T-cell (primary cell): ENCODE results near the gene KHDRBS2. TPM values are rescaled to one million over a fixed set of nuclear protein-coding genes. Genes with fewer than 3 reads are reported as not detected.

Experiments
- ATAC-seq, 4 experiments: fragments of 200-7000 bp in 3 of 4; fragments of 150-1000 bp in 1 of 4; cut with Tn5 transposase; replicated peaks in 1 of 4; 1 replicate in 3 of 4; 2 replicates in 1 of 4; pipeline ENCODE4 v1.10.0; 2021; ENCODE audit warnings: moderate library complexity in 3 of 4, mild to moderate bottlenecking in 2 of 4, moderate number of reproducible peaks in 1 of 4
- CTCF ChIA-PET, 2 donors: fragments of 300-600 bp; sonication (Branson Sonifier 250); formaldehyde crosslinking; loops; one replicate each; lab custom pipeline; 2022; ENCODE audit warnings: antibody characterized with exemption in 2 of 2; lab: Charles Lee
- POLR2A ChIA-PET, 2 donors: fragments of 300-600 bp; sonication (Branson Sonifier 250); formaldehyde crosslinking; loops; one replicate each; lab custom pipeline; 2022; ENCODE audit warnings: antibody characterized with exemption in 2 of 2; lab: Charles Lee
- DNase-seq, 35 experiments: peaks; one replicate each; pipeline versions ENCODE4 v3.0.0 to v3.0.0-alpha.2; 2013 to 2023
- H3K27ac ChIP-seq: one replicate; pipeline ENCODE4 v1.5.1; 2013; ENCODE audit warnings: low read length
- H3K27me3 ChIP-seq, 2 experiments: replicated peaks in 1 of 2; 1 replicate in 1 of 2; 2 replicates in 1 of 2; pipeline versions ENCODE4 v1.6.1 to v1.7.0; 2013; ENCODE audit warnings: low read length in 1 of 2, mixed read lengths in 1 of 2; ENCODE audit not compliant: control insufficient read depth in 2 of 2, insufficient read depth in 2 of 2; ENCODE audit errors: extremely low read depth in 1 of 2
- H3K36me3 ChIP-seq, 2 donors: 1 replicate in 1 of 2; 2 replicates in 1 of 2; pipeline versions ENCODE4 v1.6.1 to v1.7.0; 2013; ENCODE audit warnings: low read length in 1 of 2; ENCODE audit not compliant: control insufficient read depth in 2 of 2, insufficient read depth in 1 of 2; ENCODE audit errors: extremely low read depth in 1 of 2
- H3K4me1 ChIP-seq, 2 experiments: 1 replicate in 1 of 2; 2 replicates in 1 of 2; pipeline versions ENCODE4 v1.6.1 to v1.7.0; 2013; ENCODE audit warnings: low read length in 2 of 2, mixed read lengths in 1 of 2; ENCODE audit not compliant: insufficient read depth in 2 of 2, control insufficient read depth in 1 of 2; ENCODE audit errors: extremely low read depth in 1 of 2
- H3K4me3 ChIP-seq, 2 donors: 1 replicate in 1 of 2; 2 replicates in 1 of 2; pipeline versions ENCODE4 v1.5.1 to v1.7.0; 2013; ENCODE audit warnings: mild to moderate bottlenecking in 2 of 2, low read length in 1 of 2, moderate library complexity in 1 of 2; ENCODE audit not compliant: control insufficient read depth in 1 of 2; ENCODE audit errors: extremely low read depth in 1 of 2
- H3K9me3 ChIP-seq: 2 replicates; pipeline ENCODE4 v1.7.0; 2013
- H3K27ac Mint-ChIP-seq, 2 donors: one replicate each; pipeline ENCODE4 v1.8.0; 2020 to 2021; ENCODE audit warnings: mild to moderate bottlenecking in 2 of 2, mixed read lengths in 2 of 2
- H3K27me3 Mint-ChIP-seq, 2 donors: one replicate each; pipeline ENCODE4 v1.8.0; 2021 to 2022; ENCODE audit warnings: mixed read lengths in 2 of 2
- H3K36me3 Mint-ChIP-seq: one replicate; pipeline ENCODE4 v1.8.0; 2021; ENCODE audit warnings: mixed read lengths
- H3K4me1 Mint-ChIP-seq, 3 donors: one replicate each; pipeline ENCODE4 v1.8.0; 2020 to 2022; ENCODE audit warnings: mixed read lengths in 3 of 3, mild to moderate bottlenecking in 1 of 3
- H3K4me3 Mint-ChIP-seq, 3 donors: one replicate each; pipeline ENCODE4 v1.8.0; 2020 to 2022; ENCODE audit warnings: mild to moderate bottlenecking in 3 of 3, mixed read lengths in 3 of 3, moderate library complexity in 3 of 3
- H3K9me3 Mint-ChIP-seq, 3 donors: one replicate each; pipeline ENCODE4 v1.8.0; 2020 to 2022; ENCODE audit warnings: mixed read lengths in 3 of 3
- WGBS: methylation state at CpG from one replicate; pipeline ENCODE4 v1.1.5; 2013; ENCODE audit warnings: missing lambda C conversion rate; ENCODE audit not compliant: insufficient coverage; 5-methylcytosine and 5-hydroxymethylcytosine counted together
- total RNA-seq, 35 experiments: library from RNA in 6 of 35; stranded (reverse) in 6 of 35; fragments of 120-200 nt in 1 of 35; gene quantifications; one replicate each; pipeline versions ENCODE4 v1.2.1 to v1.2.4 and lab custom pipeline; 2013 to 2026

KHDRBS2 gene
- total RNA-seq, 5 donors from 2014 or later (not counting 1 experiment from before 2014, with no cell fraction given): 0.18 to 0.49 TPM; not detected in 3

DNA sequence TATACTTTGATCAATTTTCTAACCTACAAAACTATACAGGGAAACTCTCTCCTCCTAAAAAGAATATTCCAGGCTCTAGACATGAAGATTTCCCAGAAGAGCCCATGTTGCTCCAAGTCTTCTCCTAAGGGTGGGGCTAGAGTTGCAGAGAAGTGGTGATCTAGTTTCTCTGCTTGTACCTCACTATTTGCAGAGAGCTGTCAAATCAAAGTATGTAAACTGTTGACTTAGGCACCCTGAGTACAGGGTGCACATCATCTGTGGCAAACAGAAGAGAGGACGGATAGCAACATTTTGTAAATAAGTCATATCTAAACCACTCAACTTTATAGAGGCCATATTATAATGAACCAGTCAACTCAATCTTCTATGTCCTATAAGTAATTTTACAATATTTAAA lies 250.1 kb downstream of the KHDRBS2 start:
- DNase-seq: no peak
- H3K9me3 ChIP-seq: no peaks in the 10 kb centered on the region
- no peaks in the 10 kb centered on the region for H3K27me3 ChIP-seq
- Mint-ChIP-seq H3K9me3 (peaks cover 18 to 26% (median 24%) of the 10 kb centered on the region in 3 donors), H3K36me3 (no peaks in the 10 kb centered on the region), H3K4me1 (no peaks in the 10 kb centered on the region), H3K27ac (no peak overlapping the region), H3K4me3 (no peak overlapping the region), H3K27me3 (no peaks in the 10 kb centered on the region)
- WGBS: no CpG with 5 or more reads among the region's 1 CpG
- no peak overlapping the region for H3K27ac ChIP-seq
- CTCF ChIA-PET: no interaction called here
- H3K4me1 ChIP-seq: no peaks in the 10 kb centered on the region
- no peak for ATAC-seq
- H3K4me3 ChIP-seq: no peak overlapping the region
- no peaks in the 10 kb centered on the region for H3K36me3 ChIP-seq
- POLR2A ChIA-PET: no interaction called here

DNA sequence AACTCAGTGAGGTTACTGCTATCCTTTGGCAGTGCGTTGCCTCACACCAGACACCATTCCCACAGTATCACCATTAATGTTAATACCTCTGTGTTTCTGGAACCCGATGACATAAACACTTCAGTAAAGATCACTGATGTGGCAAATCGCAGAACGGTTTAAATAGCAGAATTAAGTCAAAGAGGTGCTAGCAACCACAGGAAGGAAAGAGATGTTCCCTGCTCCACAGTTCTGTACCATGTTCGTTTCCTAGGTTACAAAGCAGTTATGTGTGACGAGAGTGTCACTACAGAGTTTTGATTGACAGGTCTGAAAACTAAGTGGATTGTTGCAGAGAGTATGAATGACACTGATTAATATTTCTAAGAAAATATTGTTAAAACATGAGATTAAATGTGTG lies 272.3 kb downstream of the KHDRBS2 start:
- WGBS: 89% methylated on average over 4 of the region's 6 CpGs
- no peaks in the 10 kb centered on the region for H3K27me3 ChIP-seq
- Mint-ChIP-seq H3K27ac (no peak overlapping the region), H3K4me1 (no peaks in the 10 kb centered on the region), H3K4me3 (no peak overlapping the region), H3K9me3 (peaks cover 4 to 23% (median 19%) of the 10 kb centered on the region in 3 donors), H3K27me3 (no peaks in the 10 kb centered on the region), H3K36me3 (no peaks in the 10 kb centered on the region)
- no peaks in the 10 kb centered on the region for H3K4me1 ChIP-seq
- ATAC-seq: no peak
- ChIA-PET CTCF (no interaction called here), POLR2A (no interaction called here)
- H3K36me3 ChIP-seq: no peaks in the 10 kb centered on the region
- H3K9me3 ChIP-seq: no peaks in the 10 kb centered on the region
- H3K27ac ChIP-seq: no peak overlapping the region
- H3K4me3 ChIP-seq: no peak overlapping the region
- DNase-seq: no peak

DNA sequence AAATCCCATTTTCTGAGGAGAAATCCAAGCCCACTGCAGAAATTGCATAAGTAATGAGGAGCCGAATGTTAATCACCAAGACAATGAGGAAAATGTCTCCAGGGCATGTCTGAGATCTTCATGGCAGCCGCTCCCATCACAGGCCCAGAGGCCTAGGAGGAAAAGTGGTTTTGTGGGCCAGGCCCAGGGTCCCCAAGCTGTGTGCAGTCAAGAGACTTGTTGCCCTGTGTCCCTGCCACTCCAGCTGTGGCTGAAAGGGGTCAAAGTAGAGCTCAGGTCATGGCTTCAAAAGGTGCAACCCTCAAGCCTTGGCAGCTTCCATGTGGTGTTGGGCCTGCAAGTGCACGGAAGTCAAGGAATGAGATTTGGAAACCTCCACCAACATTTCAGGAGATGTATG lies 276.6 kb downstream of the KHDRBS2 start:
- 90% methylated on average over 2 of the region's 3 CpGs for WGBS

DNA sequence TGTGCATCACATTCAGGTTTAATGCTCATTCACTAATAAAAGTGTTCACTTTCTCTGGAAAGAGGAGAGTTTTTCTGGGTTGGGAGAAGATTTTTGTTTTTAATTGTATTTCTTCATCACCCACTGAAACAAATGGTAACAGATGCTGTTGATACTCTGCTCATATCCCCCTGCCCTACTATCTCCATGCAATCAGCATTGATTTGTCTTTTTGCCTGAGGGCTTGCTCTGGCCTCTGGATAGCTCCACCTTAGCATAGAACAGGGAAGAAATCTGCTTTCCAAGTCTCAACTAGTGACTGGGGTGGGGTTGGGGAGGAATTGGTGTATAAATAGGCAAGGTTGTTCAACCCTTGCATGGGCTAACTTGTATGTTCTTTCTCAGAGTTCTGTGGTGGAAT lies 296.4 kb downstream of the KHDRBS2 start:
- Mint-ChIP-seq H3K4me1 (no peaks in the 10 kb centered on the region), H3K27me3 (no peaks in the 10 kb centered on the region), H3K4me3 (no peak overlapping the region), H3K36me3 (no peaks in the 10 kb centered on the region), H3K27ac (no peak overlapping the region), H3K9me3 (peaks cover 11 to 22% (median 12%) of the 10 kb centered on the region in 3 donors)
- DNase-seq (no peak), ATAC-seq (no peak)
- no peaks in the 10 kb centered on the region for H3K9me3 ChIP-seq
- H3K4me1 ChIP-seq: no peaks in the 10 kb centered on the region
- CTCF ChIA-PET: no interaction called here
- POLR2A ChIA-PET: no interaction called here
- no peak overlapping the region for H3K4me3 ChIP-seq
- H3K27me3 ChIP-seq: no peaks in the 10 kb centered on the region
- no peaks in the 10 kb centered on the region for H3K36me3 ChIP-seq
- H3K27ac ChIP-seq: no peak overlapping the region

More for the DNA sequence above, 276.6 kb downstream of the KHDRBS2 start:
- no peak overlapping the region for H3K4me3 ChIP-seq
- DNase-seq: no peak
- no peaks in the 10 kb centered on the region for H3K4me1 ChIP-seq
- POLR2A ChIA-PET: no interaction called here
- no peaks in the 10 kb centered on the region for H3K4me1 Mint-ChIP-seq
- ATAC-seq: no peak
- H3K27me3 ChIP-seq: no peaks in the 10 kb centered on the region
- no peaks in the 10 kb centered on the region for H3K27me3 Mint-ChIP-seq
- no peak overlapping the region for H3K27ac ChIP-seq
- CTCF ChIA-PET: no interaction called here
- peaks cover 6 to 27% (median 20%) of the 10 kb centered on the region in 3 donors for H3K9me3 Mint-ChIP-seq
- H3K36me3 ChIP-seq: no peaks in the 10 kb centered on the region
- H3K4me3 Mint-ChIP-seq: no peak overlapping the region
- no peak overlapping the region for H3K27ac Mint-ChIP-seq
- no peaks in the 10 kb centered on the region for H3K9me3 ChIP-seq
- H3K36me3 Mint-ChIP-seq: no peaks in the 10 kb centered on the region

DNA sequence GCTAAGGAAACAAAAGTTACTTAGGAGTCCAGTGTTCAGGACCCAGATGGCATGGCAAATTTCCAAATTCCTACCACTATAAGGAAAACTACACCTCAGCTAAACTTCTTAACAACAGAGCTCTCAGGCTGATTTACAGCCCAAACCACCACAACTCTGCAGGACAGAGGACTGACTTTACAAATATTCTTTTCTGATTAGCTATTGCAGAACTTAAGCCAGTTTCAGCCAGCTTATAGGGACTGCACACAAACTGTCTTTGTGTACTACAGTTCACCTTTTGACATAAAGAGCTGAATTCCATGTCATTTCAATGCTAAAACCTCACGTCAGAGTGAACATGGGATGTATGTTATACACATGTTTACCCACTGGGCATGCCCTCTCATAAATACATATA lies 305.4 kb downstream of the KHDRBS2 start:
- no peaks in the 10 kb centered on the region for H3K4me1 Mint-ChIP-seq
- peaks cover 3 to 21% (median 19%) of the 10 kb centered on the region in 3 donors for H3K9me3 Mint-ChIP-seq
- no peak overlapping the region for H3K27ac Mint-ChIP-seq
- H3K27ac ChIP-seq: no peak overlapping the region
- no peaks in the 10 kb centered on the region for H3K36me3 ChIP-seq
- WGBS: no CpG with 5 or more reads among the region's 1 CpG
- POLR2A ChIA-PET: no interaction called here
- no peaks in the 10 kb centered on the region for H3K27me3 ChIP-seq
- H3K9me3 ChIP-seq: no peaks in the 10 kb centered on the region
- no peak overlapping the region for H3K4me3 Mint-ChIP-seq
- no peak overlapping the region for H3K4me3 ChIP-seq
- ATAC-seq: no peak
- H3K27me3 Mint-ChIP-seq: no peaks in the 10 kb centered on the region
- no peaks in the 10 kb centered on the region for H3K36me3 Mint-ChIP-seq
- CTCF ChIA-PET: no interaction called here
- DNase-seq: no peak
- no peaks in the 10 kb centered on the region for H3K4me1 ChIP-seq

DNA sequence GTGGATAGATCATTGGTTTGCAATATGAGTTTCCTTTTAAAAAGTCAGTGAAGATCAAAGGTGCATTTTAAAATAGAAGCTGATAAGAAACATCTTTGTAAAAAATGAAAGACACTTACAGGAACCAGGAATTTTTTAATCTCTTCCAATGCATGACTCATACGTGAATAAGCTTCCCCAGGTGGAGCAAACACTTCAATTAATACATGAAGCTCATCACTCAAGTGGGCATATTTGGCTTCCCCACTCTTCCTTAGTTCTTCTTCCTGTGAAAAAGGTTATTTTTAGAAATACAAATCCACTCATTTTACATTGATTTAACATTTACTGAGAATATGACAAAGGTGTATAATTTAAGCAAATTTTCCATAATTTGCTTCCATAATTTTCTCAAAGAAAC lies 308.1 kb downstream of the KHDRBS2 start:
- ChIA-PET POLR2A (no interaction called here), CTCF (no interaction called here)
- Mint-ChIP-seq H3K4me3 (no peak overlapping the region), H3K27ac (no peak overlapping the region), H3K36me3 (no peaks in the 10 kb centered on the region), H3K4me1 (no peaks in the 10 kb centered on the region), H3K27me3 (no peaks in the 10 kb centered on the region), H3K9me3 (peaks cover 3 to 19% (median 17%) of the 10 kb centered on the region in 3 donors)
- Histone ChIP-seq H3K27me3 (no peaks in the 10 kb centered on the region), H3K27ac (no peak overlapping the region), H3K36me3 (no peaks in the 10 kb centered on the region), H3K4me1 (no peaks in the 10 kb centered on the region), H3K4me3 (no peak overlapping the region), H3K9me3 (no peaks in the 10 kb centered on the region)
- WGBS: 80% methylated on average over 1 of the region's 1 CpG
- DNase-seq (no peak), ATAC-seq (no peak)

DNA sequence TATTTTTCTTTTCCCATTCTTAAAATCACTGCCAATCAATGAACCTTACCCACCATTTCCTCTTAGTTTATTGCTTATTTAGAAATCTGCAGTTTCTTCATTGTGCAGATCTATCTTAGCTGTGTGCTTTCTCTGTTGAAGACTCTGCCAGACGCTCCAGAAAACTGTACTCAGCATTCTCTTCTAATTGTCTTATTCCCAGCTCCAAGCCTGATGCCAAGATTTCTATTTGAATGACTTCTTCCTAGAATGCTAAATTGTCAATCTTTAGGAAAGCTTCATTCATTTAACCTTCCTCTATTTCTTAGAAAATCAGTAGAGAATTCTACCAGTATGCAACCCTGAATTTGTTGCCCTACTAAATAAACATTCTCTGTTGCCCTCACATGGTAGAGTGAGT lies 308.9 kb downstream of the KHDRBS2 start:
- CTCF ChIA-PET: no interaction called here

More for the DNA sequence above, 308.9 kb downstream of the KHDRBS2 start:
- Histone ChIP-seq H3K4me1 (no peaks in the 10 kb centered on the region), H3K36me3 (no peaks in the 10 kb centered on the region), H3K9me3 (no peaks in the 10 kb centered on the region), H3K27me3 (no peaks in the 10 kb centered on the region), H3K27ac (no peak overlapping the region), H3K4me3 (no peak overlapping the region)
- POLR2A ChIA-PET: no interaction called here
- no peak for DNase-seq
- Mint-ChIP-seq H3K9me3 (peaks cover 3 to 22% (median 17%) of the 10 kb centered on the region in 3 donors), H3K36me3 (no peaks in the 10 kb centered on the region), H3K27me3 (no peaks in the 10 kb centered on the region), H3K27ac (no peak overlapping the region), H3K4me1 (no peaks in the 10 kb centered on the region), H3K4me3 (no peak overlapping the region)
- WGBS: no CpG with 5 or more reads among the region's 1 CpG
- no peak for ATAC-seq
